Osteocyte (in vitro differentiated cells): ENCODE measurements around the gene LTB. TPM values are rescaled to one million over a fixed set of nuclear protein-coding genes. Genes with fewer than 3 reads are reported as not detected.

ENCODE experiments used
- DNase-seq: peaks from one replicate; pipeline ENCODE4 v3.0.0; 2021; ENCODE audit warnings: mixed read lengths; ENCODE audit not compliant: unreplicated experiment; ENCODE audit errors: extremely low spot score
- H3K27ac Mint-ChIP-seq: one replicate; pipeline ENCODE4 v1.8.0; 2021; ENCODE audit warnings: mild to moderate bottlenecking, mixed read lengths; ENCODE audit not compliant: unreplicated experiment
- H3K27me3 Mint-ChIP-seq: one replicate; pipeline ENCODE4 v1.8.0; 2021; ENCODE audit warnings: mixed read lengths; ENCODE audit not compliant: unreplicated experiment
- H3K36me3 Mint-ChIP-seq: one replicate; pipeline ENCODE4 v1.8.0; 2021; ENCODE audit warnings: mixed read lengths; ENCODE audit not compliant: unreplicated experiment
- H3K4me1 Mint-ChIP-seq: one replicate; pipeline ENCODE4 v1.8.0; 2021; ENCODE audit warnings: mixed read lengths; ENCODE audit not compliant: unreplicated experiment
- H3K4me3 Mint-ChIP-seq: one replicate; pipeline ENCODE4 v1.8.0; 2021; ENCODE audit warnings: mild to moderate bottlenecking, moderate library complexity, mixed read lengths; ENCODE audit not compliant: unreplicated experiment
- H3K9me3 Mint-ChIP-seq: one replicate; pipeline ENCODE4 v1.8.0; 2021; ENCODE audit warnings: mixed read lengths; ENCODE audit not compliant: unreplicated experiment
- CTCF ChIP-seq: fragments of 200-600 bp; sonication (generic); IDR thresholded peaks from 2 replicates; pipeline ENCODE4 v1.5.0; 2021; ENCODE audit warnings: antibody characterized with exemption, mild to moderate bottlenecking, moderate library complexity
- total RNA-seq: library from RNA; stranded (reverse); gene quantifications from 2 replicates; pipeline ENCODE4 v1.2.1, GENCODE V29; 2021

Gene LTB
- total RNA-seq, 1 donor from 2014 or later = not detected

- no peak for DNase-seq
- Mint-ChIP-seq H3K4me3 (no peak overlapping the region), H3K27ac (no peak overlapping the region), H3K9me3 (no peaks in the 10 kb centered on the region), H3K4me1 (peaks cover 27% of the 10 kb centered on the region), H3K27me3 (no peaks in the 10 kb centered on the region), H3K36me3 (peaks cover 78% of the 10 kb centered on the region)
- no peak for TF ChIP-seq CTCF
Observed at GRCh38 chr6:31535538-31536324, 46.5 kb downstream of the LTB start.

GRCh38 chr6:31534521-31535040 is 47.6 kb downstream of the LTB start:
- peaks cover 17% of the 10 kb centered on the region for H3K4me1 Mint-ChIP-seq
- no peak for DNase-seq
- peaks cover 76% of the 10 kb centered on the region for H3K36me3 Mint-ChIP-seq
- no peak overlapping the region for H3K4me3 Mint-ChIP-seq
- H3K9me3 Mint-ChIP-seq = no peaks in the 10 kb centered on the region
- no peak for TF ChIP-seq CTCF
- H3K27ac Mint-ChIP-seq = no peak overlapping the region
- no peaks in the 10 kb centered on the region for H3K27me3 Mint-ChIP-seq

GRCh38 chr6:31534011-31534410 is 48.2 kb downstream of the LTB start:
- Mint-ChIP-seq H3K4me3 (no peak overlapping the region), H3K36me3 (peaks cover 70% of the 10 kb centered on the region), H3K4me1 (peaks cover 12% of the 10 kb centered on the region), H3K27me3 (no peaks in the 10 kb centered on the region), H3K9me3 (no peaks in the 10 kb centered on the region), H3K27ac (no peak overlapping the region)
- TF ChIP-seq CTCF = no peak
- DNase-seq = no peak

- H3K27ac Mint-ChIP-seq = no peak overlapping the region
- no peak overlapping the region for H3K4me3 Mint-ChIP-seq
- H3K4me1 Mint-ChIP-seq = peaks cover 6% of the 10 kb centered on the region
- no peak for TF ChIP-seq CTCF
- no peaks in the 10 kb centered on the region for H3K27me3 Mint-ChIP-seq
- no peak for DNase-seq
- no peaks in the 10 kb centered on the region for H3K9me3 Mint-ChIP-seq
- peaks cover 65% of the 10 kb centered on the region for H3K36me3 Mint-ChIP-seq
Observed at GRCh38 chr6:31533455-31533841, 48.8 kb downstream of the LTB start.

GRCh38 chr6:31532644-31533454 is 49.4 kb downstream of the LTB start:
- Mint-ChIP-seq H3K27ac (no peak overlapping the region), H3K36me3 (peaks cover 62% of the 10 kb centered on the region), H3K27me3 (no peaks in the 10 kb centered on the region), H3K4me1 (peaks cover 3% of the 10 kb centered on the region), H3K9me3 (no peaks in the 10 kb centered on the region), H3K4me3 (no peak overlapping the region)
- no peak for TF ChIP-seq CTCF
- DNase-seq = no peak
